WTC11 (cell line): Measurements from ENCODE around the gene FOXP1. TPM values are rescaled to one million over a fixed set of nuclear protein-coding genes. Genes with fewer than 3 reads are reported as not detected.

Experiments
- ATAC-seq: fragments of 200-7000 bp; cut with Tn5 transposase; 2 replicates; pipeline ENCODE4 v1.10.0; 2021; ENCODE audit warnings: mild to moderate bottlenecking, moderate library complexity
- CTCF ChIA-PET: fragments of 300-600 bp; sonication (Branson Sonifier 250); formaldehyde crosslinking; loops from one replicate; lab custom pipeline; 2021; ENCODE audit warnings: antibody characterized with exemption; lab: Charles Lee
- POLR2A ChIA-PET: fragments of 350-600 bp; sonication (Branson Sonifier 250); formaldehyde crosslinking; loops from one replicate; lab custom pipeline; 2021; ENCODE audit warnings: antibody characterized with exemption; lab: Charles Lee
- DNase-seq: peaks from one replicate; pipeline ENCODE4 v3.0.0; 2021; ENCODE audit warnings: low spot score
- H3K27ac Mint-ChIP-seq: 2 replicates; pipeline ENCODE4 v1.8.0; 2021; ENCODE audit warnings: mixed read lengths
- H3K27me3 Mint-ChIP-seq: 2 replicates; pipeline ENCODE4 v1.8.0; 2021; ENCODE audit warnings: low read depth, mild to moderate bottlenecking, moderate library complexity, mixed read lengths
- H3K36me3 Mint-ChIP-seq: 2 replicates; pipeline ENCODE4 v1.8.0; 2021; ENCODE audit warnings: mixed read lengths
- H3K4me1 Mint-ChIP-seq: 2 replicates; pipeline ENCODE4 v1.8.0; 2022; ENCODE audit warnings: mixed read lengths
- H3K4me3 Mint-ChIP-seq: 2 replicates; pipeline ENCODE4 v1.8.0; 2021; ENCODE audit warnings: mild to moderate bottlenecking, moderate library complexity, mixed read lengths
- H3K9me3 Mint-ChIP-seq: 2 replicates; pipeline ENCODE4 v1.8.0; 2021; ENCODE audit warnings: mixed read lengths
- CBFB ChIP-seq: sonication (generic); formaldehyde crosslinking; IDR thresholded peaks from 2 replicates; pipeline ENCODE4 v1.8.1; 2022; ENCODE audit warnings: mild to moderate bottlenecking, low read depth, missing genetic modification reagents
- CREM ChIP-seq: sonication (generic); formaldehyde crosslinking; IDR thresholded peaks from 2 replicates; pipeline ENCODE4 v1.8.1; 2022; ENCODE audit warnings: mild to moderate bottlenecking, missing genetic modification reagents, moderate library complexity
- ELF4 ChIP-seq: sonication (generic); formaldehyde crosslinking; IDR thresholded peaks from 2 replicates; pipeline ENCODE4 v1.8.1; 2022; ENCODE audit warnings: low read depth, mild to moderate bottlenecking, moderate library complexity, missing genetic modification reagents
- ESRRA ChIP-seq: sonication (generic); formaldehyde crosslinking; IDR thresholded peaks from 2 replicates; pipeline ENCODE4 v1.8.1; 2022; ENCODE audit warnings: mild to moderate bottlenecking, missing genetic modification reagents, borderline replicate concordance
- FOXJ3 ChIP-seq: sonication (generic); formaldehyde crosslinking; IDR thresholded peaks from 2 replicates; pipeline ENCODE4 v1.9.0; 2021; ENCODE audit warnings: missing genetic modification reagents, mild to moderate bottlenecking, borderline replicate concordance
- IRF2 ChIP-seq: sonication (generic); formaldehyde crosslinking; IDR thresholded peaks from 2 replicates; pipeline ENCODE4 v1.8.0; 2022; ENCODE audit warnings: low read depth, missing genetic modification reagents, borderline replicate concordance
- NR2C2 ChIP-seq: sonication (generic); formaldehyde crosslinking; IDR thresholded peaks from 2 replicates; pipeline ENCODE4 v1.8.0; 2022; ENCODE audit warnings: mild to moderate bottlenecking, missing genetic modification reagents
- NR3C1 ChIP-seq: sonication (generic); formaldehyde crosslinking; conservative IDR thresholded peaks from 2 replicates; pipeline ENCODE4 v1.8.1; 2023; ENCODE audit warnings: low read depth, mild to moderate bottlenecking, missing genetic modification reagents
- TCF7 ChIP-seq: sonication (generic); formaldehyde crosslinking; IDR thresholded peaks from 2 replicates; pipeline ENCODE4 v1.8.0; 2022; ENCODE audit warnings: mild to moderate bottlenecking, low read depth, missing genetic modification reagents, moderate library complexity
- TEAD4 ChIP-seq: sonication (generic); formaldehyde crosslinking; IDR thresholded peaks from 2 replicates; pipeline ENCODE4 v1.8.0; 2022; ENCODE audit warnings: mild to moderate bottlenecking, missing genetic modification reagents
- ZNF416 ChIP-seq: fragments of 250-450 bp; sonication (Bioruptor Pico); IDR thresholded peaks from 2 replicates; pipeline ENCODE4 v1.9.0; 2021; ENCODE audit warnings: mild to moderate bottlenecking, inconsistent platforms
- ZNF423 ChIP-seq: fragments of 250-450 bp; sonication (Bioruptor Pico); IDR thresholded peaks from 2 replicates; pipeline ENCODE4 v2.1.2; 2022; ENCODE audit warnings: mild to moderate bottlenecking, moderate library complexity
- total RNA-seq: library from RNA; stranded (reverse); gene quantifications from 3 replicates; pipeline ENCODE4 v1.2.3, GENCODE V29; 2021
- TF ChIP-seq, protein P1 (sequence below): fragments of 250-450 bp; sonication (Bioruptor Pico); IDR thresholded peaks from 2 replicates; pipeline ENCODE4 v1.8.0; 2021; ENCODE audit warnings: mild to moderate bottlenecking
- TF ChIP-seq, protein P2 (sequence below): sonication (generic); formaldehyde crosslinking; IDR thresholded peaks from 2 replicates; pipeline ENCODE4 v1.8.1; 2022; ENCODE audit warnings: low read depth, mild to moderate bottlenecking, moderate library complexity, missing genetic modification reagents, borderline replicate concordance
- TF ChIP-seq, protein P3 (sequence below): sonication (generic); formaldehyde crosslinking; IDR thresholded peaks from 2 replicates; pipeline ENCODE4 v1.8.1; 2023; ENCODE audit warnings: mild to moderate bottlenecking, missing genetic modification reagents
- TF ChIP-seq, protein P4 (sequence below): sonication (generic); formaldehyde crosslinking; IDR thresholded peaks from 2 replicates; pipeline ENCODE4 v1.8.0; 2022; ENCODE audit warnings: mild to moderate bottlenecking, missing genetic modification reagents
- TF ChIP-seq, protein P5 (sequence below): sonication (generic); formaldehyde crosslinking; IDR thresholded peaks from 2 replicates; pipeline ENCODE4 v1.8.1; 2022; ENCODE audit warnings: missing genetic modification reagents, borderline replicate concordance
- TF ChIP-seq, protein P6 (sequence below): sonication (generic); formaldehyde crosslinking; IDR thresholded peaks from 2 replicates; pipeline ENCODE4 v1.8.0; 2023; ENCODE audit warnings: mild to moderate bottlenecking, missing genetic modification reagents
- TF ChIP-seq, protein P7 (sequence below): fragments of 250-450 bp; sonication (Bioruptor Pico); conservative IDR thresholded peaks from 2 replicates; pipeline ENCODE4 v1.9.0; 2021; ENCODE audit warnings: mild to moderate bottlenecking

FOXP1 gene
- total RNA-seq, 1 experiment from 2014 or later: 25.8 TPM

DNA sequence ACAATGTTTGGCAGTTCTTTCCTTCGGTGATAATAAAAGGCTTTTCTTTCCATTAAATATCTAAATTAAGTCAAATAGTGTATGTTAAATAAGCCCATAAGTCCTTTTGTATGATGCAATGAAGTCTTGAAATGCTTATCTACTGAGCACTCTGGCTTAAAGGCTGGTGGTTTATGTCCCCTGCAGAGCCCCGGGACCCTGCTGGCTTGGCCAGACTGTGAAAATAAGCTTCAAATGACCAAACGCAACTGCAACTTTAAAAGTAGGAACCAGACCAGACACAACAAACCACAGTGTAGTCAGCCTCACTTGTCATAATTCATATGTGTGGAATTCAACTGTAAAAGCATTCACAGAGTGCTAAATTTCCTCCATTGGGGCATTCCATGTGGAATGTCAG, 72.5 kb downstream of the FOXP1 start (continued):
- TF ChIP-seq TCF7 (no peak), TEAD4 (CRISPR knock-in tag) (no peak), FOXJ3 (no peak), IRF2 (CRISPR knock-in tag) (no peak), ELF4 (CRISPR knock-in tag) (no peak)
- TF ChIP-seq, protein P1, sequence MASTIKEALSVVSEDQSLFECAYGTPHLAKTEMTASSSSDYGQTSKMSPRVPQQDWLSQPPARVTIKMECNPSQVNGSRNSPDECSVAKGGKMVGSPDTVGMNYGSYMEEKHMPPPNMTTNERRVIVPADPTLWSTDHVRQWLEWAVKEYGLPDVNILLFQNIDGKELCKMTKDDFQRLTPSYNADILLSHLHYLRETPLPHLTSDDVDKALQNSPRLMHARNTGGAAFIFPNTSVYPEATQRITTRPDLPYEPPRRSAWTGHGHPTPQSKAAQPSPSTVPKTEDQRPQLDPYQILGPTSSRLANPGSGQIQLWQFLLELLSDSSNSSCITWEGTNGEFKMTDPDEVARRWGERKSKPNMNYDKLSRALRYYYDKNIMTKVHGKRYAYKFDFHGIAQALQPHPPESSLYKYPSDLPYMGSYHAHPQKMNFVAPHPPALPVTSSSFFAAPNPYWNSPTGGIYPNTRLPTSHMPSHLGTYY: no peak
- TF ChIP-seq, protein P2, sequence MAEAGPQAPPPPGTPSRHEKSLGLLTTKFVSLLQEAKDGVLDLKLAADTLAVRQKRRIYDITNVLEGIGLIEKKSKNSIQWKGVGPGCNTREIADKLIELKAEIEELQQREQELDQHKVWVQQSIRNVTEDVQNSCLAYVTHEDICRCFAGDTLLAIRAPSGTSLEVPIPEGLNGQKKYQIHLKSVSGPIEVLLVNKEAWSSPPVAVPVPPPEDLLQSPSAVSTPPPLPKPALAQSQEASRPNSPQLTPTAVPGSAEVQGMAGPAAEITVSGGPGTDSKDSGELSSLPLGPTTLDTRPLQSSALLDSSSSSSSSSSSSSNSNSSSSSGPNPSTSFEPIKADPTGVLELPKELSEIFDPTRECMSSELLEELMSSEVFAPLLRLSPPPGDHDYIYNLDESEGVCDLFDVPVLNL (CRISPR knock-in tag): no peak

DNA sequence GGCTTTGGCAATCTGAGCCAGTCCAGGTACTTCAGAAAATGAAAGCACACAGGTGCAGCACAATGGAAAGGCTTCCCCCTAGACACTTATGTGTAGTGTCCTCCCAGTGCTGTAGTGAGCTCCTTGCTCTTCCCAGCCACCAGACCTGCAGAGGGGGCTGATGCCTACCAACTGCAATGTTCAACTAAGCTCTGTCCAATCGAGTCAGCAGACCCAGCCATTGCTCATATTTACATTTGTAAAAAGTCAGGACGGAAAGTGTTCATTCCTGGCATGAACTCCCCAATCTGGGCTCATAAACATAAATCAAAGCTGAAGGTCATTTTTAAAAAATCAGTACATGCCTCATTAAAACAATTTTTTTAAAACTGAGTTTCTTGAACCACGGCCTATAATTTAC, 73.0 kb downstream of the FOXP1 start:
- ChIA-PET CTCF (interaction anchor here (0.8 to 2.0 kb wide), 5 partner anchors 12 to 506 kb away, joined by 3 to 13 read pairs (median 4); partner anchors contain the start of gene FOXP1), POLR2A (no interaction called here)
- H3K4me3 Mint-ChIP-seq: no peak overlapping the region
- peaks cover 38% of the 10 kb centered on the region for H3K4me1 Mint-ChIP-seq
- H3K27me3 Mint-ChIP-seq: no peaks in the 10 kb centered on the region
- DNase-seq (no peak), ATAC-seq (peak; percentile 23; the same call in 1 of the 2 replicates)
- no peaks in the 10 kb centered on the region for H3K9me3 Mint-ChIP-seq
- H3K27ac Mint-ChIP-seq: peak overlapping the region; percentile 77
- H3K36me3 Mint-ChIP-seq: no peaks in the 10 kb centered on the region
- no peak for TF ChIP-seq ZNF423 (CRISPR knock-in tag)
- no peak for TF ChIP-seq FOXJ3
- TF ChIP-seq, protein P3, sequence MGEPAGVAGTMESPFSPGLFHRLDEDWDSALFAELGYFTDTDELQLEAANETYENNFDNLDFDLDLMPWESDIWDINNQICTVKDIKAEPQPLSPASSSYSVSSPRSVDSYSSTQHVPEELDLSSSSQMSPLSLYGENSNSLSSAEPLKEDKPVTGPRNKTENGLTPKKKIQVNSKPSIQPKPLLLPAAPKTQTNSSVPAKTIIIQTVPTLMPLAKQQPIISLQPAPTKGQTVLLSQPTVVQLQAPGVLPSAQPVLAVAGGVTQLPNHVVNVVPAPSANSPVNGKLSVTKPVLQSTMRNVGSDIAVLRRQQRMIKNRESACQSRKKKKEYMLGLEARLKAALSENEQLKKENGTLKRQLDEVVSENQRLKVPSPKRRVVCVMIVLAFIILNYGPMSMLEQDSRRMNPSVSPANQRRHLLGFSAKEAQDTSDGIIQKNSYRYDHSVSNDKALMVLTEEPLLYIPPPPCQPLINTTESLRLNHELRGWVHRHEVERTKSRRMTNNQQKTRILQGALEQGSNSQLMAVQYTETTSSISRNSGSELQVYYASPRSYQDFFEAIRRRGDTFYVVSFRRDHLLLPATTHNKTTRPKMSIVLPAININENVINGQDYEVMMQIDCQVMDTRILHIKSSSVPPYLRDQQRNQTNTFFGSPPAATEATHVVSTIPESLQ (CRISPR knock-in tag): no peak
- TF ChIP-seq CREM (CRISPR knock-in tag): no peak
- TF ChIP-seq, protein P4, sequence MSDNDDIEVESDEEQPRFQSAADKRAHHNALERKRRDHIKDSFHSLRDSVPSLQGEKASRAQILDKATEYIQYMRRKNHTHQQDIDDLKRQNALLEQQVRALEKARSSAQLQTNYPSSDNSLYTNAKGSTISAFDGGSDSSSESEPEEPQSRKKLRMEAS (CRISPR knock-in tag): no peak
- TF ChIP-seq CBFB (CRISPR knock-in tag): no peak
- TF ChIP-seq NR2C2: no peak
- TF ChIP-seq, protein P5, sequence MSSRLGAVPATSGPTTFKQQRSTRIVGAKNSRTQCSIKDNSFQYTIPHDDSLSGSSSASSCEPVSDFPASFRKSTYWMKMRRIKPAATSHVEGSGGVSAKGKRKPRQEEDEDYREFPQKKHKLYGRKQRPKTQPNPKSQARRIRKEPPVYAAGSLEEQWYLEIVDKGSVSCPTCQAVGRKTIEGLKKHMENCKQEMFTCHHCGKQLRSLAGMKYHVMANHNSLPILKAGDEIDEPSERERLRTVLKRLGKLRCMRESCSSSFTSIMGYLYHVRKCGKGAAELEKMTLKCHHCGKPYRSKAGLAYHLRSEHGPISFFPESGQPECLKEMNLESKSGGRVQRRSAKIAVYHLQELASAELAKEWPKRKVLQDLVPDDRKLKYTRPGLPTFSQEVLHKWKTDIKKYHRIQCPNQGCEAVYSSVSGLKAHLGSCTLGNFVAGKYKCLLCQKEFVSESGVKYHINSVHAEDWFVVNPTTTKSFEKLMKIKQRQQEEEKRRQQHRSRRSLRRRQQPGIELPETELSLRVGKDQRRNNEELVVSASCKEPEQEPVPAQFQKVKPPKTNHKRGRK (CRISPR knock-in tag): no peak
- TF ChIP-seq ESRRA (CRISPR knock-in tag): no peak
- no peak for TF ChIP-seq ZNF416 (CRISPR knock-in tag)

DNA sequence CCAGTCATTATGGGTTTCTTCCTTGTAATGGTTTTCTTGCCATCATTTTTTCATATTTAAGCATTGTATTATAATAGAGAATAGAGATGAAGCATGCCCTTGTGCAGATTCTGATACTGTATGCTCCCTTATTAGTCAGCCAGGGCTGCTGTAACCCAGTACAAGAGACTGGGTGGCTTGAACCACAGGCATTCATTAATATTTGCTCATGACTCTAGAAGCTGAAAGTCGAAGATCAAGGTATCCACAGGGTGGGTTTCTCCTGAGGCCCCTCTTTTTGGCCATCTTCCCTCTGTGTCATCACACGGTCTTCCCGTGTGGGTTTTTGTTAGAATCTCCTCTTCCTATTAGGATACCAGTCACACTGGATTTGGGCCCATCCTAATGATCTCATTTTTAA, 74.5 kb downstream of the FOXP1 start:
- DNase-seq: no peak
- CTCF ChIA-PET: interaction anchor here (1.1 kb wide), 1 partner anchor 22 kb away, joined by 3 read pairs; no protein-coding TSS in a partner anchor
- no peaks in the 10 kb centered on the region for H3K9me3 Mint-ChIP-seq
- TF ChIP-seq, protein P6, sequence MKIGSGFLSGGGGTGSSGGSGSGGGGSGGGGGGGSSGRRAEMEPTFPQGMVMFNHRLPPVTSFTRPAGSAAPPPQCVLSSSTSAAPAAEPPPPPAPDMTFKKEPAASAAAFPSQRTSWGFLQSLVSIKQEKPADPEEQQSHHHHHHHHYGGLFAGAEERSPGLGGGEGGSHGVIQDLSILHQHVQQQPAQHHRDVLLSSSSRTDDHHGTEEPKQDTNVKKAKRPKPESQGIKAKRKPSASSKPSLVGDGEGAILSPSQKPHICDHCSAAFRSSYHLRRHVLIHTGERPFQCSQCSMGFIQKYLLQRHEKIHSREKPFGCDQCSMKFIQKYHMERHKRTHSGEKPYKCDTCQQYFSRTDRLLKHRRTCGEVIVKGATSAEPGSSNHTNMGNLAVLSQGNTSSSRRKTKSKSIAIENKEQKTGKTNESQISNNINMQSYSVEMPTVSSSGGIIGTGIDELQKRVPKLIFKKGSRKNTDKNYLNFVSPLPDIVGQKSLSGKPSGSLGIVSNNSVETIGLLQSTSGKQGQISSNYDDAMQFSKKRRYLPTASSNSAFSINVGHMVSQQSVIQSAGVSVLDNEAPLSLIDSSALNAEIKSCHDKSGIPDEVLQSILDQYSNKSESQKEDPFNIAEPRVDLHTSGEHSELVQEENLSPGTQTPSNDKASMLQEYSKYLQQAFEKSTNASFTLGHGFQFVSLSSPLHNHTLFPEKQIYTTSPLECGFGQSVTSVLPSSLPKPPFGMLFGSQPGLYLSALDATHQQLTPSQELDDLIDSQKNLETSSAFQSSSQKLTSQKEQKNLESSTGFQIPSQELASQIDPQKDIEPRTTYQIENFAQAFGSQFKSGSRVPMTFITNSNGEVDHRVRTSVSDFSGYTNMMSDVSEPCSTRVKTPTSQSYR (CRISPR knock-in tag): no peak
- TF ChIP-seq, protein P7, sequence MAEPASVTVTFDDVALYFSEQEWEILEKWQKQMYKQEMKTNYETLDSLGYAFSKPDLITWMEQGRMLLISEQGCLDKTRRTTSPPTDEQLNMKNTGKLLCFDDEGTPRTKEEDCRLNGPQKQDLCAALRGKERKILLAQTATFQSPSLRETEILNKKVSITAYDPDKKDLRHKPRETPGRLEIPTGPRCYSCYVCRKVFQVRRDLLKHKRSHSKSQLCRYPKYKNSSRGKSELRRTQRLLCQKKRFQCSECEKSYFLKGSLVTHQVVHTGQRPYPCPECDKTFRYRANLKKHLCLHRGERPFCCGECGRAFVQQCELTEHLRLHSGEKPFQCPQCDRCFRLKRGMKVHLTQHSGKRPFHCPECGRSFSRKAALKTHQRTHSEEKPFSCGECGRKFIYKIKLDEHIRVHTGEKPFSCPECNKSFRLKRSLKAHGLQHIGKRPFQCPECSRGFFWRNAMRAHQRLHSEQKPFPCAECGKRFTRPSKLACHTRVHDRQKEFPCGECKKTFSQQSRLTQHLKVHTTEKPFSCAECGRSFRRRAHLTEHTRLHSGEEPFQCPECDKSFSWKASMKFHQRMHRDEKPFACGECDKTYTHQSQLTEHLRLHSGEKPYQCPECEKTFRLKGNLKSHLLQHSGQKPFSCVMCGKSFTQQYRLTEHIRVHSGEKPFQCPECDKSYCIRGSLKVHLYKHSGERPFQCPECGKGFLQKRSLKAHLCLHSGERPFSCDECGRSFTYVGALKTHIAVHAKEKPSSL (CRISPR knock-in tag): no peak
- no peak for TF ChIP-seq NR3C1 (CRISPR knock-in tag)
- TF ChIP-seq, protein P1: no peak

More for the DNA sequence above, 74.5 kb downstream of the FOXP1 start:
- POLR2A ChIA-PET: no interaction called here
- H3K36me3 Mint-ChIP-seq: no peaks in the 10 kb centered on the region
- no peak for ATAC-seq
- H3K4me1 Mint-ChIP-seq: peaks cover 38% of the 10 kb centered on the region
- no peak overlapping the region; the same call in 1 of the 2 replicates for H3K27ac Mint-ChIP-seq
- H3K4me3 Mint-ChIP-seq: no peak overlapping the region
- no peaks in the 10 kb centered on the region for H3K27me3 Mint-ChIP-seq
